GM21786 (cell line): ENCODE measurements around the gene ZNF579.
"Not testable (repeated sequence)": the region's sequence is repeated elsewhere in the genome, so short reads cannot be mapped to it uniquely, and the experiment has no call there.

Experiments
- ATAC-seq: cut with Tn5 transposase; IDR thresholded peaks from one replicate; pipeline ENCODE4 v1.9.1; 2021; ENCODE audit not compliant: unreplicated experiment

The ZNF579 gene

DNA sequence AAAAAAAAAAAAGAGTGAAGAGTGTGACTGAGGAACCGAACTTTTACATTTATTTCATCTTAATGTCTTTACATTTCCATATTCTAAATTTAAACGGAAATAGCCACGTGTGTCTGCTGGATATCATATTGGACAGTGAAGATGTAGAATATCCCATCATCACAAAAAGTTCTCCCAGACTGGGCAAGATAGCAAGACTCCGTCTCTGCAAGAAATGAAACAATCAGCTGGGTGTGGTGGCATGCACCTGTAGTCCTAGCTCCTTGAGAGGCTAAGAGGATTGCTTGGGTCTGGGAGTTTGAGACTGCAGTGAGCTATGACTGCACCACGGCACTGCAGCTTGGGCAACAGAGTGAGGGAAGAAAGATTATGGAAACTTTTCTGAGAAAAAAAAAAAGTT, 3.9 kb downstream of the ZNF579 start:
- no peak for ATAC-seq

GRCh38 chr19:55573929-55574328, 6.7 kb downstream of the ZNF579 start:
- ATAC-seq = not testable (repeated sequence)

GRCh38 chr19:55569477-55569876, 11.2 kb downstream of the ZNF579 start:
- ATAC-seq = not testable (repeated sequence)

DNA sequence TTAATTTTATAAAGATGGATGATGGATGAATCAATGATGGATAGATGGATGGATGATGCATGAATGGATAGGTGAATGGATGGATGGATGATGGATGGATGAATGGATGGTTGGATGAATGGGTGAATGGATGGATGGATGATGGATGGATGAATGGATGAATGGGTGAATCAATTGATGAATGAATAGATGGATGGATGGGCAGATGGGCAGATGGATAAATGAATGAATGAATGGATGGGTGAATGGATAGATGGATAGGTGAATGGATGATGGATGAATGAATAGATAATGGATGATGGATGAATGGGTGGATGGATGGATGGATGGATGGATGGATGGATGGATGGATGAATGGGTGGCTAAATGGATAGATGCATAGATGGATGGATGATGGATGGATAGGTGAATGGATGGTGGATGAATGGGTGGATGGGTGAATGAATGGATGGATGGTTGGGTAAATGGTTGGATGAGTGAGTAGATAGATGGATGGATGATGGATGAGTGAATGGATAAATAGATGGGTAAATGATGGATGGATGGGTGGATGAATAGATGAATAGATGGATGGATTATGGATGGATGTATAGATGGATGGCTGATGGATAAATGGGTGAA, 12.8 kb downstream of the ZNF579 start:
- ATAC-seq = no peak

DNA sequence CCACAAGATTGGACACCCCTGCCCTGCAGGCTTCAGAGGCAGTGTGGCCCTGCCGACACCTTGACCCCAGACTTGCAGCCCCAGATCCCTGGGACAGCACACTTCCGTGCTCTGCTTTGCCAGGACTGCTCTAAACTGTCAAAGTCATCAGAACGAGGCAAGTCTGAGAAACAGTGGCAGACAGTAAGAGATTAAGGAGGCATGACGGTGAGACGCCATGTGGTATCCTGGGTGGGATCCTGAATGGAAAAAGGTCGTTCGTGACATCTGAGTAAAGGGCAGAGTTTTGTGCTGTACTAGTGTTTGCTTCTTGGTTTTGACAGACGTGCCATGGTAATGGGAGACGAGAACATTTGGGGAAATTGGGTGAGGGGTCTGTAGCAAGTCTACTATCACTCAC, 13.8 kb downstream of the ZNF579 start:
- no peak for ATAC-seq

GRCh38 chr19:55563261-55563690, 17.4 kb downstream of the ZNF579 start:
- ATAC-seq = no peak

GRCh38 chr19:55559684-55560083, 21.0 kb downstream of the ZNF579 start:
- ATAC-seq = no peak

GRCh38 chr19:55554741-55555152, 25.9 kb downstream of the ZNF579 start:
- no peak for ATAC-seq

DNA sequence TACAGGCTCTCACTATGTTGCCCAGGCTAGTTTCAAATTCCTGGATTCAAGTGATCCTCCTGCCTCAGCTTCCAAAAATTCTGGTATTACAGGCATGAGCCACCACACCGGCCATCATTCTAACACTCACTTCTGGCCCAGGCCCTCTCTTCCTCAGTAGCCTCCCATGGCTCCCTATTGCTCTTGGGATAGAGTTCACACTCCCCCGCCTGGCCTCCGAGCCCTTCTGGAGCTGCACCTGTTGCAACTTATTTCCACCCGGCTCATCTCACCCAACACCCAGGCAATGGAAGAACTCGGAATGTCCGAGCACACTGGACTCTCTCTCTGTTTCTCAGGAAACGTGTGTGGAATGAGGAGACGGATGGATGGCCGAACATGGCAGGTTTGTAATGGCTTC, 26.3 kb downstream of the ZNF579 start:
- ATAC-seq = no peak

DNA sequence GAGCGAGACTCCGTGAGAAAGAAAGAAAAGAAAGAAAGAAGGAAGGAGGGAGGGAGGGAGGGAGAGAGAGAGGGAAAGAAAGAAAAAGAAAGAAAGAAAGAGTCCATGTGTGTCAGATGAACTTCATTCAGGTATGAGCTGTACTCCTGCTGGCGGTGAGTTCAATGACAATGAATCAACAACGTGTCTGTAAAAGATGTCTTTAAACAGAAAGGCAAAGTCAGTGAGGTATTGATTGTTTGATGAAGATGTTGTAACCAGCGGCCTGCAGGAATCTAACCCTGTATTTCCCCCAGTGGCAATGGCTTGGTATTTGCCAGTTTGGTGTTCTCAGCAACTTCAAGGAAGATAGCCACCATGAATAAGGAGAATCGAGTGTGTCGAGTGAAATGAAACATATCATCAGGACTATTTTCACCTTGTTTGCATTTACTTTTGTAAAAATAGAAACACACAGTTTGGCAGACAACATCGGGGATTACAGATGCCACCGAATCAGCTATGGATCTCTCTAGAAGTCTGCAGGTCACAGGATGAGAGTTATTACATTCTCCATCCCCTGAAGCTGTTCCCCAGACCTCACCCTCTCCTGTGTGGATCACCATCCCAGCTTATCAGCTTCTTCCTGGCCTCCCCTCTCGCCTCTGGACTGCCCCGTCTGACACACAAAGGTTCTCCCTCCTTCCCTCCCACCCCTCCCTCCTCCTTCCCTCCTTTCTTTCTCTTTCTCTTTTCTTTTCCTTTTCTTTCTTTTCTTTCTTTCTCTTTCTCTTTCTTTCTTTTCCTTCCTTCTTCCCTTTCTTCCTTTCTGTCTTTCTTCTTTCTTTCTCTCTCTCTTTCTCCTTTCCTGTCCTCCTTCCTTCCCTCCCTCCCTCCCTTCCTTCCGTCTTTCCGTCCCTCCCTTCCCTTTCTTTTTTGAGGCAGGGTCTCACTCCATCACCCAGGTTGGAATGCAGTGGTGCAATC, 27.1 kb downstream of the ZNF579 start:
- ATAC-seq = no peak

GRCh38 chr19:55552620-55553019, 28.0 kb downstream of the ZNF579 start:
- ATAC-seq = no peak

DNA sequence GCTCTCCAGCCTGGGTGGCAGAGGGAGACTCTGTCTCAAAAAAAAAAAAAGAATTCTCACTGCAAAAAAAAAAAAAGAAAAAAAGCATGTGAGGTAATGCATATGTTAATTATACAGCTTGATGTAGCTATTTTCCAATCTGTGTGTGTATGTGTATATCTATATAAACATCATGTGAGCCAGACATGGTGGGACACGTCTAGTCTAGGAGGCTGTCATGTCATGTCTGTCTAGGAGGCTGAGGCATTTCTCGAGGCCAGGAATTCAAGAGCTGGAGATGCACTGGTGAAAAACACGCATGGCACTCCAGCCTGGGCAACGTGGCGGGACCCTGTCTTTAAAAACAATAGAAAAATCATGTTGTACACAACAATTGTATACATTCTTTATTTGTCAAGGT, 28.4 kb downstream of the ZNF579 start:
- no peak for ATAC-seq

GRCh38 chr19:55550321-55550650, 30.4 kb downstream of the ZNF579 start:
- ATAC-seq = no peak

GRCh38 chr19:55549500-55550320, 30.9 kb downstream of the ZNF579 start:
- ATAC-seq = no peak

GRCh38 chr19:55546822-55547614, 33.6 kb downstream of the ZNF579 start:
- no peak for ATAC-seq

GRCh38 chr19:55546011-55546410, 34.6 kb downstream of the ZNF579 start:
- ATAC-seq = no peak

- ATAC-seq = no peak
These were observed 35.2 kb downstream of the ZNF579 start, which contains the start of gene SBK3 for GRCh38 chr19:55545443-55545842. Gene SBK3 (minus strand): TSS chr19:55545543. CDS start chr19:55545543, 0 bp downstream.

GRCh38 chr19:55544776-55545439, 35.7 kb downstream of the ZNF579 start:
- no peak for ATAC-seq

GRCh38 chr19:55544014-55544413, 36.6 kb downstream of the ZNF579 start:
- ATAC-seq = no peak

DNA sequence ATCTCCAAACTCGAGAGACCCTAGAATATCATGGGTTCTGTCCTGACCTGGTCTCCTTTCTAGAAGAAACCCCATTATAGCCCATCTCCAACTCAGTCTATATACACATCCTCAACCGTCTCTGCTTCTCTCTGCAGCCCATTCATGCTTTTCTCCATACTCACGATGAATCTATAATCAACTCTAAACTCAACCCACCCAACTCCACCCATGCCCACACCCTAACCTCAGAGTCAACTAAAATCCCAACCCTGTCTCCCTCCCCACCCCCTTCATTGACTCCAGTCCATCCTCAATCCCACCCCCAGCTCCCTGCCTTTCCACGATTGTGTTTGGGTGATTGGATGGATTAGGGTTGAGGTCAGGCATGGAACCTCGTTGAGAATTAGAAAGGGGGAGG, 37.1 kb downstream of the ZNF579 start:
- no peak for ATAC-seq
